ENCODE results near the gene GRIPAP1. TPM values are rescaled to one million over a fixed set of nuclear protein-coding genes. Genes with fewer than 3 reads are reported as not detected.

GRIPAP1 gene
- total RNA-seq, 4 donors from 2014 or later = 28.1 to 62.6 (median 33.9) TPM

- Histone ChIP-seq H3K27ac (no peak overlapping the region), H3K4me1 (peaks cover 0 to 13% (median 0%) of the 10 kb centered on the region in 3 donors), H3K27me3 (no peaks in the 10 kb centered on the region), H3K9me3 (no peaks in the 10 kb centered on the region), H3K4me3 (no peak overlapping the region), H3K36me3 (peaks cover 0 to 5% of the 10 kb centered on the region in 2 donors)
- ATAC-seq = no peak
- 90% methylated on average over 2 of the region's 28 CpGs; no CpG with 5 or more reads in 1 of the 2 donors for WGBS, 2 donors (ENCODE audit: low coverage in 1 of 2)
- TF ChIP-seq CTCF (IDR thresholded peaks at IDR 0.05) = no peak
Observed at GRCh38 chrX:48969471-48969870, 32.6 kb downstream of the GRIPAP1 start.

- Histone ChIP-seq H3K36me3 (no peaks in the 10 kb centered on the region), H3K27ac (no peak overlapping the region), H3K4me3 (no peak overlapping the region), H3K27me3 (no peaks in the 10 kb centered on the region), H3K9me3 (no peaks in the 10 kb centered on the region), H3K4me1 (peaks cover 0 to 13% (median 0%) of the 10 kb centered on the region in 3 donors)
- ATAC-seq = no peak
- TF ChIP-seq EP300 (IDR thresholded peaks at IDR 0.05) (no peak), POLR2AphosphoS5 (IDR thresholded peaks at IDR 0.05) (no peak), POLR2A (IDR thresholded peaks at IDR 0.05) (no peak), CTCF (IDR thresholded peaks at IDR 0.05) (no peak)
- 38 to 80% methylated on average over 1 of the region's 1 CpG for WGBS, 2 donors (ENCODE audit: low coverage in 1 of 2)
Observed at GRCh38 chrX:48968377-48968776, 33.7 kb downstream of the GRIPAP1 start.

GRCh38 chrX:48966796-48967579 lies 35.1 kb downstream of the GRIPAP1 start:
- Histone ChIP-seq H3K4me3 (no peak overlapping the region), H3K4me1 (peaks cover 0 to 9% (median 0%) of the 10 kb centered on the region in 3 donors), H3K27ac (no peak overlapping the region), H3K36me3 (no peaks in the 10 kb centered on the region), H3K27me3 (no peaks in the 10 kb centered on the region), H3K9me3 (no peaks in the 10 kb centered on the region)
- TF ChIP-seq CTCF (IDR thresholded peaks at IDR 0.05) (no peak), POLR2A (IDR thresholded peaks at IDR 0.05) (no peak), EP300 (IDR thresholded peaks at IDR 0.05) (no peak), POLR2AphosphoS5 (IDR thresholded peaks at IDR 0.05) (no peak)
- WGBS, 2 donors (ENCODE audit: low coverage in 1 of 2) = 64 to 91% methylated on average over 3 to 4 of the region's 15 CpGs
- ATAC-seq = no peak

- Histone ChIP-seq H3K27me3 (no peaks in the 10 kb centered on the region), H3K36me3 (no peaks in the 10 kb centered on the region), H3K4me3 (no peak overlapping the region), H3K27ac (no peak overlapping the region), H3K4me1 (no peaks in the 10 kb centered on the region), H3K9me3 (no peaks in the 10 kb centered on the region)
- 85 to 100% methylated on average over 1 to 4 of the region's 14 CpGs for WGBS, 2 donors (ENCODE audit: low coverage in 1 of 2)
- TF ChIP-seq EP300 (IDR thresholded peaks at IDR 0.05) = no peak
- no peak for TF ChIP-seq CTCF (IDR thresholded peaks at IDR 0.05)
- TF ChIP-seq POLR2AphosphoS5 (IDR thresholded peaks at IDR 0.05) = no peak
- TF ChIP-seq POLR2A (IDR thresholded peaks at IDR 0.05) = no peak
- no peak for ATAC-seq
Observed at GRCh38 chrX:48965959-48966358, 36.1 kb downstream of the GRIPAP1 start.

DNA sequence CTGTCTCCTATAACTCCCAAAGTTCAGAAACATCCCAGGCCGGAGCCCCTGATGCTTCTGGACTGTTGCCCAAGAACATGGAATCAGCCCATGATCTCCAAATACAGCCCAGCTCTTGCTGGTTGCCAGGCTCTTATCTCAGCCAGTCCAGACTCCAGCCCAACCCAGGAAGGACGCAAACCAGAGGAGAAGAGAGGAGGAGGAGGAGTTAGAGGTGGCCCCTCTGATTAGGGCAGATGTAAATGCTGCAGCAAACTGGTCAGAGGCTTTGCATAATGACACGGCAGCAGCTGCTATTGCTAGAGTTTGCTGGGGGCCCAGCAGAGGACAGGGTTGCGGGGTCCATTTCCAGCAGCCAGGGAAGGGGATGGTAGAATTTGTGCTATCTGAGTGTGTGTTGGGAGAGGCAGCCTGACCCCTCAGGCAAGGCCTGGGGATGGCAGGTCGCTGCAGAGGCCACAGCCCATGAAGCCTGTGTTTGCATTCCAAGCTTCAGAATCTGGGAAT lies 40.4 kb downstream of the GRIPAP1 start:
- Histone ChIP-seq H3K9me3 (no peaks in the 10 kb centered on the region), H3K4me1 (peaks cover 0 to 10% (median 0%) of the 10 kb centered on the region in 3 donors), H3K27me3 (no peaks in the 10 kb centered on the region), H3K27ac (peak overlapping the region in 1 of 4 donors; percentile 91), H3K36me3 (no peaks in the 10 kb centered on the region), H3K4me3 (no peak overlapping the region)
- 47% methylated on average over 2 of the region's 5 CpGs; no CpG with 5 or more reads in 1 of the 2 donors for WGBS, 2 donors (ENCODE audit: low coverage in 1 of 2)
- ATAC-seq = no peak
- TF ChIP-seq POLR2AphosphoS5 (IDR thresholded peaks at IDR 0.05) = no peak
- TF ChIP-seq POLR2A (IDR thresholded peaks at IDR 0.05) = no peak
- no peak for TF ChIP-seq EP300 (IDR thresholded peaks at IDR 0.05)
- TF ChIP-seq CTCF (IDR thresholded peaks at IDR 0.05) = no peak
